ENCODE measurements around the gene GYS2. TPM values are rescaled to one million over a fixed set of nuclear protein-coding genes. Genes with fewer than 3 reads are reported as not detected.

Gene GYS2
- total and polyA plus RNA-seq, 9 of the 15 experiments (the other 6 are each of a cell fraction or from before 2014, with no cell fraction given), result not detected

DNA sequence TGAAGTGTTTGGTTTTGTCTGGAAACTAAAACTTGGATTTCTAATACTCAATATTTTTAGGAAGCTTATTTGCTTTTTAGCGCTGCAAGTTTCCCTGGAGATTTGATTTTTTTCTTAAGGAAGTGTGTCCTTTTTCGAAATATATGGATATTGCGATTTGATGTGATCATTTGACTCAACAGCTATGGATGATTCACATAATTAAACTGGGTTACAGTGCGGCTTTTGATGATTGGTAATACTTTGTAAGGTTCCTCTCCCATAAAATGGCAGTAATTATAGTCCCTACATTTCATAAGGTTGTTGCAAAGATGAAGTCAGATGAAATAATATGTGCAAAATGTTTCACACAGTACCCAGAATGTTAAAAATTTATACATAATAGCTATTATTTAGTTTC lies 39.9 kb upstream of the GYS2 start:
- ChIA-PET CTCF (ENCODE audit: low intra/inter-chr PET ratio) (no interaction called here), POLR2A (interaction anchor here (0.7 to 1.1 kb wide), 2 partner anchors 13 to 109 kb away, joined by 3 read pairs; partner anchors contain the start of gene LDHB)
- BruUV-seq (replicated peaks), result no TSS peak
- Histone ChIP-seq H3K4me1 (replicated peaks in 1 of 2; ENCODE audit: control insufficient read depth in 2 of 2, insufficient read depth in 2 of 2, low read length in 2 of 2) (no peaks in the 10 kb centered on the region; a peak in 1 of 5 replicates), H3K36me3 (ENCODE audit: control insufficient read depth, insufficient read depth, low read length) (peaks cover 92% of the 10 kb centered on the region), H3K79me2 (ENCODE audit: control insufficient read depth, insufficient read depth, low read length) (peaks cover 70% of the 10 kb centered on the region), H3K27me3 (ENCODE audit: control insufficient read depth in 2 of 2, insufficient read depth in 2 of 2, low read length in 2 of 2) (no peaks in the 10 kb centered on the region), H3K9me1 (ENCODE audit: control insufficient read depth, insufficient read depth, low read length) (no peaks in the 10 kb centered on the region), H2AFZ (ENCODE audit: low read depth, low read length) (no peak overlapping the region), H3K9me3 (replicated peaks; ENCODE audit: control insufficient read depth, insufficient read depth, low read depth, low read length) (no peaks in the 10 kb centered on the region), H3K27ac (ENCODE audit: extremely low read depth, low read depth, low read length) (no peak overlapping the region), H4K20me1 (replicated peaks; ENCODE audit: control insufficient read depth, insufficient read depth, low read length) (no peaks in the 10 kb centered on the region), H3K9ac (ENCODE audit: insufficient read depth in 1 of 2, low read depth in 2 of 2, low read length in 2 of 2) (no peak overlapping the region), H3K4me3 (no peak overlapping the region), H3K4me2 (ENCODE audit: insufficient read depth, low read length) (no peak overlapping the region)
- TF ChIP-seq CBX3 (IDR thresholded peaks at IDR 0.05; ENCODE audit: borderline replicate concordance in 1 of 2, low read length in 2 of 2) (no peak), MTF1 (CRISPR knock-in tag; IDR thresholded peaks at IDR 0.05; ENCODE audit: borderline replicate concordance) (no peak), E2F5 (CRISPR knock-in tag; IDR thresholded peaks at IDR 0.05) (no peak), HDGF (IDR thresholded peaks at IDR 0.05) (no peak), CHAMP1 (IDR thresholded peaks at IDR 0.05) (no peak), ZBTB1 (CRISPR knock-in tag; IDR thresholded peaks at IDR 0.05; ENCODE audit: borderline replicate concordance, low read depth) (no peak), NFXL1 (CRISPR knock-in tag; IDR thresholded peaks at IDR 0.05) (no peak), ZNF76 (CRISPR knock-in tag; IDR thresholded peaks at IDR 0.05; ENCODE audit: borderline replicate concordance) (no peak), ZNF354B (CRISPR knock-in tag; IDR thresholded peaks at IDR 0.05) (no peak), MECOM (CRISPR knock-in tag; IDR thresholded peaks at IDR 0.05) (no peak), ASH1L (IDR thresholded peaks at IDR 0.05; ENCODE audit: borderline replicate concordance, low read depth, partially characterized antibody) (no peak), POLR3A (IDR thresholded peaks at IDR 0.05; ENCODE audit: borderline replicate concordance, extremely low read depth, insufficient read depth, insufficient read length) (no peak), SP1 (CRISPR knock-in tag; IDR thresholded peaks at IDR 0.05) (no peak), ZNF431 (CRISPR knock-in tag; IDR thresholded peaks at IDR 0.05) (no peak), HCFC1 (IDR thresholded peaks at IDR 0.05; ENCODE audit: low read depth, low read length) (no peak)
- TF ChIP-seq, protein P1, sequence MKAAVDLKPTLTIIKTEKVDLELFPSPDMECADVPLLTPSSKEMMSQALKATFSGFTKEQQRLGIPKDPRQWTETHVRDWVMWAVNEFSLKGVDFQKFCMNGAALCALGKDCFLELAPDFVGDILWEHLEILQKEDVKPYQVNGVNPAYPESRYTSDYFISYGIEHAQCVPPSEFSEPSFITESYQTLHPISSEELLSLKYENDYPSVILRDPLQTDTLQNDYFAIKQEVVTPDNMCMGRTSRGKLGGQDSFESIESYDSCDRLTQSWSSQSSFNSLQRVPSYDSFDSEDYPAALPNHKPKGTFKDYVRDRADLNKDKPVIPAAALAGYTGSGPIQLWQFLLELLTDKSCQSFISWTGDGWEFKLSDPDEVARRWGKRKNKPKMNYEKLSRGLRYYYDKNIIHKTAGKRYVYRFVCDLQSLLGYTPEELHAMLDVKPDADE (conservative IDR thresholded peaks at IDR 0.05; ENCODE audit: control insufficient read depth, low read depth, low read length), result no peak
- in situ Hi-C loops (cut with MboI), result no loop called here
- ATAC-seq (no peak), FAIRE-seq (no peak), DNase-seq (ENCODE audit: extremely low read depth in 1 of 4, low spot score in 3 of 4) (no peak)
- intact Hi-C loops (cut with micrococcal nuclease), result no loop called here
- 95% methylated on average over 4 of the region's 4 CpGs for WGBS (ENCODE audit: insufficient coverage, low coverage, missing lambda C conversion rate)

Measured in K562 (cell line).